Stimulated activated CD8-positive, alpha-beta memory T cell treated with anti-CD3 and anti-CD28 coated beads, Interleukin-7, amount 100 ng/mL, for 24 hours (primary cell): ENCODE data around the gene GOLGA6L10.
"Not testable (repeated sequence)": the region's sequence is repeated elsewhere in the genome, so short reads cannot be mapped to it uniquely, and the experiment has no call there.

Source experiments
- DNase-seq: peaks from one replicate; pipeline ENCODE4 v3.0.0-alpha.2; 2020; ENCODE audit warnings: low read depth

Gene GOLGA6L10

DNA sequence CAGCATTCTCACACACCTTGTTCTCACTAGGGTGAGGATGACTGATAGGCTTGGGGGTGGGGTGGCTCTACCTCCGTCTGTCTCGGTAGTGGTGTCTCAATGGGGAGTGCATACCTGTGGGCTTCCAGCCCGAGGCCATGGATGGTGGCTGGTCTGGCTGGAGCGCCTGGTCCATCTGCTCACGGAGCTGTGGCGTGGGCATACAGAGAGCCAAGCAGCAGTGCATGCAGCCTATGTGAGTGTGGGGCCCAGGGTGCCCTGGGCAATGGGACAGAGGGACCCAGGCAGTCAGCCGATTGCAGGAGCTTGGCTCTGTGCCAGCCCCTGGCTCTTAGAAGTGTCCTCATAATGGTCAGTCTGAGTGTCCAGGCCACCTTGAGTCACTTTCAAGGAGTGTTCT is 31.8 kb downstream of the GOLGA6L10 start:
- DNase-seq = not testable (repeated sequence)

DNA sequence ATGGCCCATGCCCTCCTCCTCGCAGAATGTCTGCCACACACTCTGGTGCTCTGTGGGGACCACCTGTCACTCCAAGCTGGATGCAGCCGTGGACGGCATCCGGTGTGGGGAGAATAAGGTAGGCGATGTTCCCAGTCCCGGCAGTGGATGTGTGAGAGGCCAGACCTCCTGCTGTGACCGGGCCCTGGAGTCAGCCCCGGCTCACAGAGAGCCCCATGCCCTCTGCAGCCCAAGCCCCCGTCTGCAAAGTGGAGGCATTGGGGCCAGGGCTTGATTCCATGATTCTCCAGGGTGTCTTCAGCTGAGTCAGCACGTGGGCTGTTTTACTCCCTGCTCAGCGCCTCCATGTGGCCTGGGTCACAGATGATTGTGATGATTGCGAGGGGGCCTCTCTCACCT is 32.2 kb downstream of the GOLGA6L10 start:
- DNase-seq = no peak

DNA sequence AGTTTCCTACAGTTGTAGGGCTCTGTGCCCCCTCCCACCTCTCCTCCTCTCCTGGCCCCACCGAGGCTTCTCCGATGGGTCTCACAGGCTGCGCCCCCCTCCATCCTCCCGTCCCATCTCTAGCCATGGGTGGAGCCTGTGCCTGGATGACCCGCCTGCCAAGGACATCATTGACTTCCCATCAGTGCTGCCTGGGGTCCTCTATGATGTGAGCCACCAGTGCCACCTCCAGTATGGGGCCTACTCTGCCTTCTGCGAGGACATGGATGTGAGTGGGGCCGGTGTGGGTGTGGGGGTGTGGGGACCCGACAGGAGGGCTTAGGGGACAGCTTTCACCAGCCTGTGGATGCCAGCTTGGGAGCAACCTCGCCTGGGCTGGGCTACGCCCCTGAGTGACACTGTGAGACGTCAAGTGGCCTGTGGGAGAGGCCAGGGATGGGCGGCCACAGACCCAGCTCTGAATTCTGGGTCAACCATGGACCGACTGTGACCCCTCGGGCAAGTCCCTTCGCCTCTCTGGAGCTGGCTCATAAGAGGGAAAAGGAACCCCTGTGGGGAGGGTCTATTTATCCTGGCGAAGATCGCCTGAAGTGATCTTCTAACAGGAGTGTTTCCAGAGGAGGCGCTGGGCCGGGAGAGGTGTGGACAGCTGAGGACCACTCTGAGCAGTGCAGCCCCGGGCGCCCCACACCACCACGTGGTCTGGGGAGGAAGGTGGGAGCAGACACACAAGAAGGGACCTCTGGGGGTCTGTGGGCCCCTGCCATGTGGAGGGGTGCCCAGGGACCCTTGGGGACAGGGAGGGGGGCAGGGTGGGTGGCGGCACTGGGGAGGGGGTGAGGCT is 32.8 kb downstream of the GOLGA6L10 start:
- not testable (repeated sequence) for DNase-seq

DNA sequence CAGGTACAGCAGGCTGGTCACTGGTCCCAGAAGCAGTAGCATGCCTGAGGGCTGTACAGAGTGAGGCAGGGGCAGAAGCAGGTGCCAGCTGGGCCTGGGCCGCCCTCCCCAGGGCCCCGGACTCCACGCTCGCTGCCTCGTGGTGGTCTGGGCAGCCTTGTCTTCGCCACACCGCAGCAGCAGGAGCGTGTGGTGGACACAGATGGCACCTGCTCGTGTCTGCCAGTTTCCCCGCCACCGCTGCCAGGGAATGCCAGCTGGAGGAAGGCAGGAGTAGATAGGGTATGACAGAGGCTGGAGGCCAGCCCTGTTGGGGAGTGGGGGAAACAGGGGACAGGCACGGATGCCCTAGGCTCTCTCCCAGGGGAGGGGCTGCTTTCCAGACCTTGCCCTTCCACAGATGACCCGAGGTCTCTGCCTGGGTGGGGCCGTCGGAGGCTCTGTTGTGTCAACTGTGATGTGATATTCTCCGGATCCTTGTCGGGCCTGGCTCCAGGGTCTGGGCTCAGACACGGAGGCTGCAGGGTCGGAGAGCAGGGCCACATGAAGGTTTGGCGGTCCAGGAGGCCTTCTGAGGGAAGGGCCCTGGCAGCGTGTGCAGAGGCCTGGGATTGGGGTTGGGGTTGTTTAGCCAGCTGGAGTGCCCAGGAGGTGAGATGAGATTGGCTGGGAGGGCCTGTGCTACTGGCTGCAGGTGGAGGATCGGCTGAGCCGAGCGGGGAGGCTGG is 33.6 kb downstream of the GOLGA6L10 start:
- no peak for DNase-seq

DNA sequence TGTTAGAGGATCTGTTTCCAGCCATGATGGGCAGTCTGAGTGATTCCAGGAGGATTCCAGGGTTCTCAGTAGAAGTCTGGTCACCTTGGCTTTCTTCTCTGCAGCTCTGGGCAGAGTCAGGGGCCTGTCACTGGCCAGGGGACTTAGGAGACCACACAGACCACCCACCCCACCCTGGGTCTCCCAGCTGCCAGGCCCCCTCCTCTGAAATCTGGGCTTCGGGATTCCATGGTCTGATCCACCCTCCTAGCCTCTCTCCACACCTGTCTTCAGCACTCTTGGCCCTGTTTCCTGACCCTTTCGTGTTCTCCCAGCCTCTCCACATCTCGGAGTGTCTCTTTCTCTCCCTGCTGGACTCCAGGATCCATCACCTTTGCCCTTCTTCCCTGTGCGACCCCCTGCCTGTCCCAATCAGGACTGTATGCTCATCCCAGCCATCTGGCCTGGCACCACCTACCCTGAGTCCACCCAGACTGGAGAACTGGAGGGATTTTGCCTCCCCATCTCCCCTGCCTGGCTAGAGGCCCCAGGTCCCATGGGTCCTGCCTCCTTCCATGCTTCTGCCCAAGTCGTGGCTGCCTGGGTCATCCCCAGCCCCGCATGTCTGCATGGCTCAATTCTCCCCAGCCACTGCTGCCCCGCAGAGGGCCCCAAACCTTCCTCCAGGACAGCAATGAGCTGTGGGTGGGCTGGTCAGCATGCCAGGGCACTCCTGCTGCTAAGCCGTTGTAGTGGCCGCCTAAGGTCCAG is 34.3 kb downstream of the GOLGA6L10 start:
- no peak for DNase-seq

DNA sequence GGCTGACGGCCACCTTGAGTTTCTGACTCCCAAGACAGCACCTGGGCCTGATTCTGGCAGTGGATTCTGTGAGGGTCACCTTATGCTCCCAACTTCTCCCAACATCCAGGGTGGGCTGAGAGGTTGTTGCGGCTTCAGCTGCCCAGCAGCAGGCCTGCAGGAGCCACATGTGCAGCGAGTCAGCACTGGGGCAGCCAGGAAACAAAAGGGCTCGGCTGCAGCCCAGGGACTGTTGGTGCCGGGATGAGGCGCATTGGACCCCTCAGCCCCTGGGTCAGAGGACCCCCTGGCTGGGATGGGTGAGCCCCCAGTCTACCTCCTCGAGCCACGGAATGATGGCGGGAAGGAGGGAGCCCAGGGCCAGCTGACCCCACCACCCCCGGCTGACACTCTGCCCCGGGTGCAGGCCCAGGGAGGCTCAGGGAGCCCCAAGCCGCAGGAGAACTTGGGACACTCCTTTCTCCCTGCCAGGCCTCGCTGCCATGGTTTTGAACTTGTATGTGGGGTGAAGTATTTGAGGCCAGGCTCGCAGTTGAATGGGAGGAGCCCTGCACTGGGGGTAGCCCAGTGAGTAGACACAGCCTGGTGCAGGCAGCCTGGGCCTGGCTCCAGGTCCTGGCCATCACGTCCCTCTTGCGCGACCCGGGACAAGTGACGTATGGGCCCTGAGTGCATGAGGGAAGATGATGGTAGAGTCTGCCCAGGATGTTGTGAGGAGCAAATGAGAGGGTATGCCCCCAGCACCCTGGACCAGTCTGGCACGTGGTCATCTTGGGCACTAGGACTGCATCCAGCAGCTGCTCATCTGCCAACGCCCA is 35.1 kb downstream of the GOLGA6L10 start:
- not testable (repeated sequence) for DNase-seq

DNA sequence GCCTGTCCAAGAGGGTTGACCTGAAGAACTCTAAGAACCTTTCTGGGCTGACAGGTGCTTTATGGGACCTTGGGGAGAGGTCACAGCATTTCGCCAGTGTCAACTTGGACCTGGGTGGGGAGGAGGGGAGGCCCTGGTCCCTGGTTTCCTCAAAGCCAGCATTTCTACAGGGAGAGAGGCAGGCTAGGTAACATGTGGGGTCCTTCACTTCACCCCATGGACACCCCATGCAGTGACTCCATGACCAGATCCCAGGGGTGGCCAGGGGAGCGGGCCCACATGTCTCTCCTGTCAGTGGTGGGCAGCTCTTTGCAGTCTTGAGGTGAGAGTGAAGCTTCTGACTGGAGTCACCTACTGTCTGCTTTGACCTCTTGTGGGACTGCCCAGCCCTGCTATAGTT is 35.8 kb downstream of the GOLGA6L10 start:
- no peak for DNase-seq

DNA sequence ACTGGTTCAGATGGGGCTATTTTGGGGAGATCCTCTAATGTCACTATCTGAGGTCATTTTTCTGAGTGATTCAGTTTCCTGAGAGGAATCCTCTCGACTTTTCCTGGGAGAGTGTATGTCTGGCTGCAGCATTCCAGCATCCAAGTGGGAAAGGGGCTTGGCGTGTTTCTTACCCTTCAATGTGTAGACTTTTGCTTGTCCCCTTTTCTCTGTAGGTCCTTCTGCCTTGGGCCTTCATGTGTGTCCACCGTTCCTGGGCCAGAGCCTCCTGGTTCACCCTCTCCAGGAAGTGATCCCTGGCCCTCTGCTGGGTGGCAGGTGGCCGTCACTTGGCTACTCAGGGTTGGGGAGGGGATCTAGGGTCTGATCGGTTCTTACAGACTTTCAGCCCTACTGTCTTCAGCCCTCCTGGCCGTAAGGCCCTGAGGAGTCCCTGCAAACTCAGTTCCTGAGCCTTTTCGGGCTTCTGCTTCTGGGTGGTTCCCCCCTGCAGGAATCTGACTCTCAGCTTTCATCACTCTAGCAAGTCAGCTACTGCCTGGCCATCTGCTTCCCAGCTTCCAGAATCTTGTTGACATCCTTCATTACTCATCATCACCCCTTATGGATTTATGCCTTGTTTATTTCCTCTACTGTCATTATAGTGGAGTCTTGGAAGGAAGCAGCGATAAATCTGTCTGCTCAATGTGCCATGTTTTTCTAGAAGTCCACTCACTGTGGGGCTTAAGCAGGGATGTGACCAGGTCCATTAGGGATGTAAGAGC is 36.5 kb downstream of the GOLGA6L10 start:
- no peak for DNase-seq

DNA sequence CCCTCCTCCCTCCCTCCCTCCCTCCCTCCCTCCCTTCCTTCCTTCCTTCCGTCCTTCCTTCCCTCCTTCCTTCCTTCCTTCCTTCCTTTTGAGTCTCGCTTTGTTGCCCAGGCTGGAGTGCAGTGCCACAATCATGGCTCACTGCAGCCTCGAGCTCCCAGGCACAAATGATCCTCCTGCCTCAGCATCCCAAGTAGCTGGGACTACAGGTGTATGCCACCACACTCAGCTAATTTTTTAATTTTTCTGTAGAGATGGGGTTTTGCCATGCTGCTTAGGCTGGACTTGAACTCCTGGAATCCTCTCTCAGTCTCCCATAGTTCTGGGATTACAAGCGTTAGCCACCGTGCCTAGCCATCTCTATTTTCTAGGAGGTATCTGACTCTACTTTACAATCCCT is 38.0 kb downstream of the GOLGA6L10 start:
- DNase-seq = not testable (repeated sequence)

DNA sequence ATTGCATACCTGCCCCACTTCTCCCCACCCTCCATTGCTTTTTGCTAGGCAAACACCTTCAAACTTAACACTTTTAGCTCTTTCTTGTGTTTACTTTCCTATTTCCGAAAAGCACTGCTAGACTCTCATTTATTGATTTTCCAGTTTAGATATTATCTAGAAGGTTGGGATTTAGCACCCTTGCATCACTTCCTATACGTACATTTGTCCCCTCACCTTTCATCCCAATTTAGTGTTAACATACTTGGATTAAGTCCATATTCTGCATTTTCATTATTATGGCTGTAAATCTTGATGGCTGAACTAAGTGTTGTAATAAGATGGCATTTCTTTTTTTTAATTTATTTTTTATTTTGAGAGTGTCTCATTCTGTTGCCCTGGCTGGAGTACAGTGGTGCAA is 39.5 kb downstream of the GOLGA6L10 start:
- DNase-seq = no peak

DNA sequence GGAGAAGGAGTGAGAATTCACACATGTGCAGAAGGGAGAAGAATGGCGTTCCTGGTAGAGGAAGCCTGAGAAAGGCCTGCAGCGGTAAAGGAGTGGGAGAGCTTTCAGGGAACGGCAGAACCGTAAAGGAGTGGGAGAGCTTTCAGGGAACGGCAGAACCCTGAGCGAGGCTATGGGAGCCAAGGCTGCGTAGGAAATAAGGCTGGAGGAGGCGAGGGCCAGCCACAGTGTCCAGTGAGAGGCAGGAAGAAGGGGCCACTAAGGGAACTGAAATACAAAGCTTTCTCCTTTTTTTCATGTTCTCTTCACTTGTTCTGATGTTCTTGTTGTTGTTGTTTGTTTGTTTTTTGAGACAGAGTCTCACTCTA is 41.6 kb downstream of the GOLGA6L10 start:
- DNase-seq = no peak

DNA sequence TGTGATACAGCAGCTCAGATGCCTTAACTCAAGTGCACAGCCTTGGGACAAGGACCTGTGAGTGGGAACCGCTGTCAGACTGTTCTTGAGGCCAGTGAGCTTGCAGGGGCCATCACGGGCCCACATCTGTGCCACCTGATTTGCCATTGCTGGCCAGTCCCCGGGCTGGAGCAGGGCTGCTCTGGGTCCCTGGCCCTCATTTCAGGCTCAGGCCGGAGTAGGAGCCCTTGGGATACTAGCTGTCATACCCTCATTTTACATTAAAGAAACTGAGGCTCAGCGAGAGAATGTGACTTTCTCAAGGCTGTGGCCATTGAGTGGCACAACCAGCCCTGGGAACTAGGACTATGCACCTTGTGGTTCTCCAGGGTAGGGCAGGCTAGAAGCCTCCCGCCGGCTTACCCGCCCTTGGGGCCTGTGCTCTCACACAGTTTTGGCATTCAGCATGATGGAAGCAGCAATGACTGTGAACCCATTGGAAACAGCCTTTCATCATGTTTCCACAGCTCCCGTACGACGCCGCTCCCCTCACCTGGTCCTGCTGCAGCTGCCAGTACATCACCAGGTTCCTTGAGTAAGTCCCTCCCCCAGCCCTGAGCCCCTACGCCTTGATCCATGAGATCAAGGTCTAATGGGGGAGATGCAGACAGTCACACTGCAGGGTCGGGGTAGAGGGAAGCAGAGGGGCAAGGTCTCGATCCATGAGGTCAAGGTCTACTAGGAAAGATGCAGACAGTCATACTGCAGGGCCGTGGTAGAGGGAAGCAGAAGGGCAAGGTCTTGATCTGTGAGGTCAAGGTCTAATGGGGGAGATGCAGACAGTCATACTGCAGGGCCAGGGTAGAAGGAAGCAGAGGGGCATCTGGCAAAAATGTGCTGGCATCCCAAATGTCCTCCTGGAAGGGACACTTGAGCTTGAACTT is 42.2 kb downstream of the GOLGA6L10 start:
- no peak for DNase-seq

DNA sequence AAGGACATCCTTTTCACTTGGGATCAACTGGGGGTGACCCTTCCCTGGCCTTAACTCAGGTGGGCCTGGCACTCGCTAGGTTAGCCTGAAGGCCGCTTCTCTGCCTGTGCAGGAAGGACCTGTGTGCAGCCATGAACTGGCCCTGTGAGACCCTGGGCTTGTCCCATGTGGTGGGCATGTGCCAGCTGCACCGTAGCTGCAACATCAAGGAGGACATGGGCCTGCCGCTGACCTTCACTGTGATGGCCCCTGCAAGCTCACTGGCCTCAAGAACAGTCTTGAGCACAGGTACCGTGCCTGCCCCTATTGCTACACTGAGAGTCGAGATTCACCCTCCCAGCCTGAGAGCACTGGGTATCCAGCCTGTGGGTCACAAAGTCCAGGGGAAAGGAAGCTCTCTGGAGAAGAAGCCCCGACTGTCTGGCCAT is 43.6 kb downstream of the GOLGA6L10 start:
- no peak for DNase-seq

DNA sequence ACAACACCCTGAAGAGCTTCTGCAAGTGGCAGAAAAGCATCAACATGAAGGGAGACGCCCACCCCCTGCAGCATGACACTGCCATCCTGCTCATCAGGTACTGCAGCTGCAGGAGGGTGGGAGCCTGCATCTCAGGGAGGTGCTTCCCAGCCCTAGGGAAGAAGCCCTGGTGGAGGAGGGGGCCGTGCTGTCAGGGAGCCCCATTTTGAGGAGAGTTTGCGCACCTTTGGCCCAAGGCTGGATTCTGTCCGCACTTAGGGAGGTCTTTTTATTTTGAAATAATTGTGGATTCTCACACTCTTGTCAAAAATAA is 44.5 kb downstream of the GOLGA6L10 start:
- DNase-seq = no peak

DNA sequence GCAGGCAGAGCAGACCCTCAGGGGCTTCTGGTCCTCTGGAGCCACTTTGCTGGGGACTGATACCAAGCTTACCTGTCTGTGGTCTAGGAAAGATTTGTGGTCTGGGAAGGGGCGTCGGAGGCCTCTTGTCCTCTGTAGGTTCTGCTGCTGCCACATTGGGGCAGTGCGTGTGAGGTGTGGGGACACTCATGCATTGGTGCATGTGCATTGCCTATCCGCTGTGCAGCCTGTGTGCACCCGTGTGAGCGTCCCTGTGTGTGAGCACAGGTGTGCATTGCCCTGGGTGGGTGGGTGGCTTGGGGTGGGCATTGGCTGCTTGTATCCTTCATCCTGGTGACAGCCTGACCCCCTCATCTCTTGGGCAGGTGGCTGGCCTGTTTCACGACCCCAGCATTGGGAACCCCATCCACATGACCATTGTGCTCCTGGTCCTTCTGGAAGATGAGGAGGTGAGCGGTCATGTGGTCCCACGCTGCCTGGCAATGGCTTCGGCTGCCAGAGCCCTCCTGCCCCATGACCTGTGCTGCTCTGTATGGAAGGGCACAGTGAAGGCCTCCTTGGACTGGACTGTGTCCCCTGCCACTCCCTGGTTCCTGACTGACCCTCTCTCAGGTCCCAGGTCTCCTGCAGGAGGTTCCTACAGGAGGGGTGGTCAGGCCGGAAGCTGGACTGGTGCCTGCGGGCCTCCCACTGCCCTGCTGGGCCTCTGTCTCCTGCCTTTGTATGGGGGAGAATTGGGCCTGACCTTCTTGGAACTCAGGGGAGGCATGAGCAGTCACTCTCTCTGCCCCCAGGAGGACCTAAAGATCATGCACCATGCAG is 45.1 kb downstream of the GOLGA6L10 start:
- DNase-seq = no peak

DNA sequence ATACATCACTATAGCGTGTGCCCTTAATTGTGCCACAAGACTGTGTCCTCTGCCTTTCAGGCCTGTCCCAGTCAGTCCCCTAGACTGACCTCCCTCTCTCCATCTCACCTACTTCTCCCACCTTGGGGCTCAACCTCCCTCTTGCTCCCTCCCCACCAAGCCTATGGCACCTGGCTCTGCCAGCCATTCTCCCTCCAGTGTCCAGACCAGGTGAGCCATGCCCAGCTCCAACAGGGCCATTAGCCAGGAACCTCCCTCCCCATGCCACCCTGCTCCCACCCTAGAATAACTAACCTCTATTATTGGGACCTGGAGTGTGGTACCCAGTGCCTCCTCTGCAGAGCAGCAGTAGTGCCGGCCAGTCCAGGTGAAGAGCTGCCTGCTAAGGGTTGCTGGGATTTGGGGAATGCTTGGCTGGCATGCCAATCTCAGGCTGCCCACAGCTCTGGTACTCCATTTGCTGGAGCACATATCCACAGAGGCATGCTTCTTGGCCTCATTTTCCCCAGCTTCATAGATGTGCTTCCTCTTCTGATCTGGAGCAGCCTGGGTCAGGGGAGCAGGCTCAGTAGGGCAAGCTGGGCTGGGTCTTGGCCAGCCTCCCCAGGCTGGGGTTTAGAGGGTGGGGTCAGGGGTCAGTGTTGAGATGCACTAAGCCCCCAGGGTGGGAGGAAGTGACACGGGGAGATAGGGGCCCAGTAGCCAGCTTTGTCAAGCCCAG is 47.8 kb downstream of the GOLGA6L10 start:
- no peak for DNase-seq

DNA sequence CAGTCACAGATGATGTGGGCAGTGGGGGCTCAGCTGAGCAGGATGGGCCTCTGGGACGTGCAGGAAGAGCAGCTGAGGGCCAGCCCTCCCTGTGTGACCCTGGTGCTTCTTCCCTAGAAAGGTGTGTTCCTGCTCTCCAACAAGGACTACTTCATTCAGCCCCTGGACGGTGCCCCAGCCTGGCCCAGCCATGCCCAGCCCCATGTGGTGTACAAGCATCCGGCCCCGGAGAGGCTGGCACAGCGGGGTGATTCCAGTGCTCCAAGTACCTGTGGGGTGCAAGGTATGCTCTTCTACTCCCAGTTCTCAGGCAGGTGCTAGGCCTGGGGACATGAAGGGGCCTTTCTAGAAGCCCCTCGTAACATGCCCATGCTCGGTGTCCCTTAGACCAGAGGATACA is 48.4 kb downstream of the GOLGA6L10 start:
- DNase-seq = no peak

DNA sequence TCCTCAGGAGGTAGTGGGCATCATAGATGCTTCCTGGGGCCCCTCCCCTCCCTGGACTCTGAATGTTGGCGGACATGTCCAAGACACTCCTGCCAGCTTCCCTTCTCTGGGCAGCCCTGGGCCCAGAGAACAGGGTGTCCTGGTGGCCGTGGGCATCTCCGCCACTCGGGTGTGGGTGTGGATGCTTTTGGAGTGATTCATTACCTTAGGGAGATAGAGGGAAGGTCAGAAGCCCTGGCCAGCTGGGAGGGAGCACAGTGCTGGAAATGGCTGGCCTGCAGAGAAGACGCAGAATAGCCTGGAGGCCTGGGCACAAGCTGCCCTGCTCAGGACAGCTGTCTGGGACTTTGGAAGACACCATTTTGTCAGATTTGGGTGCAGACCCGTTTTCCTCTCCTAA is 48.9 kb downstream of the GOLGA6L10 start:
- not testable (repeated sequence) for DNase-seq

DNA sequence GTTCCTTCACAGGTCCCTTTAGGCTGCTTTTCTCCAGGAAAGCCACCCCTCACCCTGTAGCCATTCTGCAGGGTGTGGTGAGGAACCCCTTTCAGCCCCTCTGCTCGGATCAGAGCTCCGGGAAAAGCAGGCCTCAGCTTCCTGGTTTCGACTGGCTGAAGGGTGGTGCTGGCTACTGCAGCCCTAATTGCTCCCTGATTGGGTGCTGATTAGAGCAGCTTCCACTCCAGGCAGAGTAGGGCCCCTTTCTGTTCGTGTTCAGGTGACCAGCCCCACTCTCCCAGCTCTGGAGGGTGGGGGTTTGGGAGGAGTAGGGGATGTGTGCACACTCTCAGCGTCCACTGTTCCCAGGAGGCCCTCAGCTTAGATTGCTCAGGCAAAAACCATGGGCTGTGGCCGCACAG is 49.8 kb downstream of the GOLGA6L10 start:
- not testable (repeated sequence) for DNase-seq
